ENCODE data around the gene LPIN3.

DNA sequence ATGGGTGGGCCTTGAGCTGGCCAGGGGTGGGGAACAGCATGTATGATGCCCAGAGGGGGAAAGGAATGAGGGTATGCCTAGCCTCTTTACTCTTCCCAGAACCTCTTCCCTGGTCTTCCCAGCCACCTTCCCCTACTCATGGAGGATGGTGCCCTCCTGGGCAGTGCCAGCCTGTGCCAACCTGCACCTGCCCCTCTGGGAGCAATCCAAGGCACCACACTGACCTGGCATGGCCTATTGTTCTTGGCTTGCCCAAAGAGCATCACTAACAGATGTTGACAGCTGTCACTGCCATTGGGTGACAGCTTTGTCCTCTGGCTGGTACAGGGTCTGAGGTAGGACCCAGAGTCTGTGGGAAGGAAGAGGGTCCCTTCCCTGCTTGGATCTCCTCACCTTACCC is 12.9 kb downstream of the LPIN3 start:
- TF ChIP-seq, protein P1, sequence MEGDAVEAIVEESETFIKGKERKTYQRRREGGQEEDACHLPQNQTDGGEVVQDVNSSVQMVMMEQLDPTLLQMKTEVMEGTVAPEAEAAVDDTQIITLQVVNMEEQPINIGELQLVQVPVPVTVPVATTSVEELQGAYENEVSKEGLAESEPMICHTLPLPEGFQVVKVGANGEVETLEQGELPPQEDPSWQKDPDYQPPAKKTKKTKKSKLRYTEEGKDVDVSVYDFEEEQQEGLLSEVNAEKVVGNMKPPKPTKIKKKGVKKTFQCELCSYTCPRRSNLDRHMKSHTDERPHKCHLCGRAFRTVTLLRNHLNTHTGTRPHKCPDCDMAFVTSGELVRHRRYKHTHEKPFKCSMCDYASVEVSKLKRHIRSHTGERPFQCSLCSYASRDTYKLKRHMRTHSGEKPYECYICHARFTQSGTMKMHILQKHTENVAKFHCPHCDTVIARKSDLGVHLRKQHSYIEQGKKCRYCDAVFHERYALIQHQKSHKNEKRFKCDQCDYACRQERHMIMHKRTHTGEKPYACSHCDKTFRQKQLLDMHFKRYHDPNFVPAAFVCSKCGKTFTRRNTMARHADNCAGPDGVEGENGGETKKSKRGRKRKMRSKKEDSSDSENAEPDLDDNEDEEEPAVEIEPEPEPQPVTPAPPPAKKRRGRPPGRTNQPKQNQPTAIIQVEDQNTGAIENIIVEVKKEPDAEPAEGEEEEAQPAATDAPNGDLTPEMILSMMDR (IDR thresholded peaks at IDR 0.05; ENCODE audit: borderline replicate concordance, extremely low read depth, low read length, poor library complexity, severe bottlenecking): no peak
- TF ChIP-seq EZH2 (IDR thresholded peaks at IDR 0.05; ENCODE audit: borderline replicate concordance, low read depth, low read length, severe bottlenecking): no peak

Data from DND-41 (cell line).